ENCODE data around the gene ASTN2.

Gene ASTN2

DNA sequence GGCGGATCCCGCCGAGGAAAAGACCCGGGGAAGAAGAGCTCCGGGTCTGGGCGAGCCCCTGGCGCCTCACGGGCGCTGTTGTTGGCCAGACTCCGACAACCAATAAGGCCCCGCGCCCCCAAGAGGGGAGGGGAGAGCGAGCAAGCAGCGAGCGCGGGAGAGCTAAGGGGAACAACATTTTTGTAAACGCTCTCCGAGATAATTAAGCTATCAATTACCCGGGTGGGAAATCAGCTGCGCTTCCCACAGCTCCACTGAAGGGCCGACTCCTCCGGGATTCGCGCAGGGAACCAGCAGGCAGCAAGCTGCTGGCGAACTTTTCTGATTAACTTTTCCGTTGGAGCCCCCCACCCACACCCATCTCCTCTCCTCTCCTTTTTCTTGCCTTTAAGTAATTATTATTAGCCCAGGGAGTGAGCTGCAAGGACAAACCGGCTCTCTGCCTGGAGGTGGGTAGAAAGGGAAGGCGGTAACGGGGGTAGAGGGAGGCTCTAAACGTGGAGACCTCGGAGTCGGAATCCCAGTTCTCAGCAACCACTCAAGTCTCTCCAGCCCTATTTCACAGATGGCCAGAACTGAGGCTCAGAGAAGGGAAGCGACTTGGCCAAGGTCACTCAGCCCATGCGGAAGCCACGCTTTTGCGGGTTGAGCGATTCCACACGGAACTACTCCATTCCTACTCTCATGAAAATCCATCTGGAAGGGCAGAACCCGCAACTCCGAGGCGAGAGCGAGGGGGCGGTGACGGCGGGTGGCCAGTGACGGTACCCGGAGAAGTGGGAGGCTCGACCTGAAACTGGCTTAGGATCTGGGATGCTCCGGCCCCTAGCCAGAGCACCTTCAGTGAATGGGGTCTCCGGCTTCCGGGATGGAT is 1.3 kb downstream of the ASTN2 start:
- no peak for FAIRE-seq

DNA sequence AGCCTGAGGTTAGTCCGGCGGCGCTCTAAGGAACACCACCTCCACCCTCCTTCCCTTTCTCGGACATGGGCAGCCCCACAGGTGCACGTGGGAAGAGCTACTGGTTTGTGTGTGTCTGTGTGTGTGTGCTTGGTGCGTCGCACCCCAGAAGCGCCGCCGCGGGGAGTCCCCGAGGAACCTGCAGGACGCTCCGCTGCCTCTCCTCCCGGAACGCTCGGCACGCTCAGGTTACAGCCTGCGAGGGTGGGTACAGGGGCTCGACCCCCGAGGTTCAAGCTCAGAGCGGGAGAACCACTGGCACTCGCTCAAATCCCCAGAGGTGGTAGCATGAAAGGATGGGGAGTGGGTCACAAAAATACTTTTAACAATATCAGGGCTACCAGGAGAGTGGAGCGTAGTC is 2.0 kb downstream of the ASTN2 start:
- no peak for FAIRE-seq

DNA sequence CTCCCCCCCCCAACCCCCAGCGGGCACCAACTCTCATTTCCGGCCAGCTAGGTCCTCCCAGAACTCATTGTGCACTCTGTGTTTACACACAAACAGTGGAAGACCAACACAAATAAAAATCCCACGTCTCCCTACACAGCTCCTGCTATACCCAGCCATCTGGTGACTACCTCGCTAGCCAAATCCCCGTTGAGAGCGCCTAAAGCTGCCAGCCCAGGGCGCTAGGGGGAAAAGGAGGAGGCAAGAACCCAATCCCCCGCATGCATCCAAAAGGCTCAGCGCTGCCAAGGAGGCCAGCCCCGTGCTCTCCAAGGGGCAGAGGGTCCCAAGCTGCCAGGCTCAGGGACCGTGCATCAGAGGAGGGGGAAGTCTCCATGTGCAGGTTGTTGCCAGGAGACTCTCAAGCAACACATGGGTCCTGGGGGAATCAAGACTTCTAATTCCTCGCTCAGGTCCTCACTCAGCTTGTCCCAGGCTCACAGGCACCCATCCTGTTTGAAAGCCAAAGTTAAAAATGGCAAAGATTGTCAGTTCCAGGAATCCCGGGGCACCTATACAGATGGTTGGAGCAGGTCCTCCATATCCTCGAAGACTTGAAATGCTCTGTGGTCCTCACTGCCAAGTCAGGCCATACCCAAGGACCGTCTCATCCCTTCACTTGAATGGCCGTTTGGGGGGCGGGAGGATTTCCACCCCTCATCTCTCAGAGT is 2.7 kb downstream of the ASTN2 start:
- FAIRE-seq: no peak

DNA sequence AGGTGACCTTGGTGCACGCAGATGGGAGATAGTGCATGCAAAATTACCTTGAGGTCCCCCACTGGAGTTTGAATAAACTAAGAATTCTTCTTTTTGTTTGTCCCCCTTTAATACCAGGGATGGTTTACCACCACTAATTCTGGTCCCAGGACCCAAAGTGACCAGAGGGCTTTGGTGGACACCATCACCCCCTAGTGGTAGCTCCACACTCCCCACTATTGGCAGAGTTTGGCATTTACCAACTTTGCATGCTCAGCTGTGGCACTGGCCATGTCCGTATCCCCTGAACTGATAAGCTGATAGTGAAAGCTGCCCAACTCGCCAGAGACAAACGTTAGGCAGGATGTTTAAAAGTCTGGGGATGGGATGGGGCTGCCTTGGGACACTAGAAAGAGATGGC is 3.3 kb downstream of the ASTN2 start:
- FAIRE-seq: no peak

DNA sequence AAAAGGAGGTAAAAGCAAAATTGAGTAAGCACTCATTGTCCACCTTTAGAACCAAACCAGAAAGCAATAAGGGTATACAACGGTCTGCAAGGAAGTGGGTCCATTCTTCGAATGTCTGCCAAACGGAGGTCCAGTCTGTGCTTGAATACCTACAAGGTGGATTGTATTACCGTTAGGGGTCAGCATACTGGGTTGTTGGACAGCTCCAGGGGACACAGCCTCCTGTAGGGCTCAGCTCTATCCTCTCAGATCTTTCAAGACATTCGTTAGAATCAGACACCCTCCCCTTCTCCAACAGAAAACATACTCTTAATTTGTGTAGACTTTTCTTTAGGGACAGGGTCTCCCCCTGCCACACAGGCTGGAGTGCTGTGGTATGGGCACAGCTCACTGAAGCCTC is 5.5 kb downstream of the ASTN2 start:
- no peak for FAIRE-seq

DNA sequence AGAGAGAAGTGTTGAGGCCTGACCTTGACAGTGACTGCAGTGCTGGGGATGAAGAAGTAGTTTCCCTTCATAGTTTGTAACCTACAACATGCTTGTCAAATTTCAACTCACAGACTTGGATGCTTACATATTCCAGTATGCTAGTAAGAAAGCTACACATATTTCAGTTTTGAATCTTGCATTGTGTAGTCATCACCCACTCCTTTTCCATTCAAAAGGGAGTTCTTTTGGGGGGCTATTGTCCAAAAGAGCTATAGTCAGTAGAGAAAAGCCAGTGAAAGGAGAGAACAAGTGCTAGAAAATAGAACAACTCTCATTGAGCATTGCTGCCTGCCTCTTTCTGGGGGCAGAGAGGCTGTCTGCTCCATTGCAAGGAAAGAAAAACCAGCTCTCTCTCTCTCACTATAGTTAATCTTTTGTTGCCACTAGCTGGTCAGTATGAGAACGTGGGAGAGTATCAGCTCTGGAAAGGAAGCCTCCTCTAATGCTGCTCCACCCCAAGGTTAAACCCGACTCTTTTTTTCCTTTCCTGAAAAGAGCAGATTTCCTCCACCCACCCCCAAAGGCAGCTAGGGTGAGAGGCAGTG is 7.3 kb downstream of the ASTN2 start:
- no peak for FAIRE-seq

DNA sequence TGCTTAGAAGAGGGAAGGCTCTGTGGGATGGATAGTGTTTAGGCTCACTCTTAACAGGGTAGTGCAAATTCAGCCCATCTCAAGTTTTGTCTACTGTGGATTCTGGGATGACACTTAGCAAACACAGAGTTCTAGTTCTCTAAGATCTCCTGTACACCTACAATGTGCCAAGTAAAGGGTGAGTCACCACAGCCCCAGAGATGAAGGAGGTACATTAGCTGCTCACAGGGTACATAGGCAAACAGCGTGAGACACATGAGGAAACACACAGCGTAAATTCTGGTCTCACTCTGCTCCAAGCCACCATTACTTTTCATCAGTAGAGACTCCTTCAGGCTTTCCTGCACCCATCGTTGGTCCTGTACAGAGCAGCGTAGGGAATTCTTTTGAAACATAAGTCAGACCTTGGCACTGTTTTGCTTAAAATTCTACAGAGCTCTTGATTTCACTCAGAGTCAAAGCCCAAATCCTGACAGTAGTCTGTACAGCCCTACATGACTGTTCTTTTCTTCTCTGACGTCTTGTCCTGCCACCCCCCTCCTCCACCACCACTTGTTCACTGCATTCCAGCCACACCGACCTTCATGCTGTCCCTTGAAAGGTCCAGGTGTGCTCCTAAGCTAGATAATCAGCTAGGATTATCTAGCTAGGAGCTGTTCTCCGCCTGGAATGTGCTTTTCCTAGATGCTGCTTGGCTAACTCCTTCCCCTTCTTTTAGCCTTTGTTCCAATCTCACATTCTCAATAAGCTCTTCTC is 8.7 kb downstream of the ASTN2 start:
- no peak for FAIRE-seq

DNA sequence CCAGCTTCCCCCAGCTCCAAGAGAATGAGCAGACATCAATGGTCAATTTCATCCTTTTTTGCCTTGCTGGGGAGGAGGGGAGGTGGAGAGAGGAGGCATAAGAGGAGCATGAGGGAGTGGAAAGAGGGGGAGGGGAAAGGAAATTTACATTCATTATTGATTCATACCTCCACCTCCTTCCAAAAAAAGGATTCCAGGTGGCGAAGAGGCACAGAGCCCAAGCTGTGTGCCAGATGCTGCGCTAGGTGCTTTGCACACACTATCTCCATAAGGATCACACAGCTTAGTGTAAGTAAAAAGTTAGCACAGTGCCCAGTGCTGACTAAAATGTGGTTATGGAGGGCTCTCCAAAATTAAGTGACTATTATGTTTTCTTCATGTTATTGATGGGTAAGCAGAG is 11.0 kb downstream of the ASTN2 start:
- FAIRE-seq: no peak

DNA sequence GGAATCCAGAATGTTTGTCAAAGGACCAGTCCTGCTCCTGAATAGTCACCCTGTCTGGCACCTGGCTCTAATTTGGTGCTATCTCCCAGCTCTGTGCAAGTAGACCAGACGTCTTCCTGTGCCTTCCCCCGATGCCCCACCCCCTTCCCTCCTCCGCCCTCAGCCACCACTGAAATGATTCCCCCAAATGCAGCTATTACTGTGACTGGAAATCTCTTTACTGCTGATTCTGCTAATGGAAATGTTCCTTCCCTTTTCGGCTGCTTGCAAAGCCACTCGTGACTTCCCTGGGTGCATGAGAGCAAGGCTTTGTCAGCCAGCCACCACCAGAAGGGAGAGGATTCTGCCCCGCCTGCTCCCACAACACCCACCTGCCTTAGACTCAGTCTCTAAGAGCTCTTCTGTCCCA is 11.4 kb downstream of the ASTN2 start:
- FAIRE-seq: no peak

DNA sequence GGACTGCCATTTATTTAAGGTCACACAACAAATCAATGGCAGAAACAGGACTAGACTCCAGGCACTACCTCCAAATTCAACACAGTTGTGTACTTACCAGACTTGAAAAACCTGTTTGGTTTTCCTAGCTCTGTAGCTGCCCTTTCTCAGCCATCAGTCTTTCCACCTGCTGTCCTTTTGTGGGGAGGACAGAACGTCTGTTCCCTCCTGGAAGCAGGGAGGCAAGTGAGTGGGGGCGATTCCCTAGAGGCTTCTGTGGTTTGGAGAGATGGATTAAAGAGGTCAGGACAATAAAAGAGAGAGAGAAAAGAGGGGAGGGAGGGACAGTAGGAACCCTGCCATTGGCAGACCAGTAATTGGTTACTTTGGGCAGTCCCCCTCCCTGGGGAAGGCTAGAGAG is 14.7 kb downstream of the ASTN2 start:
- FAIRE-seq: no peak

DNA sequence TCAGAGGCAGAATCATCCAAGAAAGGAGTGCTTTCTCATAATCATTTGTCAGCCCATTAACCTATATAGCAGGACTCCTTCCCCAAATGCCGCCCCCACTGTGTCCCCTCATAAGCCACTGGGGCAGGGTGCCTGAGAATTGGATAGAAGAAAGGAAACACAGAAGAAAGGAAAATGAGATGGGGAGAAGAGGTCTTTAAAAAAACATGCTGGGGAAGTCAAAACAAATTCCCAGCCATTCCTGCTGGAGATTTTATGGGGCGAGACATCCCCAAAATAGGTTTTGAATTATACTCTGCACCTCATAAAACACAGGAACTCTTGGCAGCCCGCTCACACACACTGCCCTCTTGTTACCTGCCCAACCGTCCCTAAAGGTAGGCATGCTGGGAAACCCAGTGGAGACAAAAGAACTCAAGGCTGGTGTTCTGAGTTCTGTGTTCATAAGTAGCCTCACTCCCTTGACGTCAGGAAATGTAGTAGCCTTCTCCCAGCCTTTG is 19.7 kb downstream of the ASTN2 start:
- FAIRE-seq: no peak

DNA sequence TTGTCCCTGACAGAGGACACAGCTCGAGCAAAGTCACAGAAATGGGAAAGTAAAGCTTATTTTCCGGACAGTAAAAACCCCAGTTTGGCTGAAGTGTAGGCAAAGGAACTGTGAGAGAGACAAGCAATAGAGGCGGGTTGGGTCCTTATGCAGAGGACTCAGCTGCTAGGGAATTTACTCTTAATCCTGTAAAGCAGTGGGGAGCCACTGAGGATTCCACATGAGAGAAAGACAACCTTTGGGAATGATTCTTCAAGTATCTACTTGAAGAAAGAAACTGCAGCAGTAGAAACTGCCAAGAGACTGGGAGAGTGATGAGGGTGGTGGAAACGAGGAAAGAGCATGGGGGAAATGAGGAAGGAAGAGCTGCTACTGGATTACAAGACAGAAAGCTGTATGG is 20.2 kb downstream of the ASTN2 start:
- FAIRE-seq: no peak

DNA sequence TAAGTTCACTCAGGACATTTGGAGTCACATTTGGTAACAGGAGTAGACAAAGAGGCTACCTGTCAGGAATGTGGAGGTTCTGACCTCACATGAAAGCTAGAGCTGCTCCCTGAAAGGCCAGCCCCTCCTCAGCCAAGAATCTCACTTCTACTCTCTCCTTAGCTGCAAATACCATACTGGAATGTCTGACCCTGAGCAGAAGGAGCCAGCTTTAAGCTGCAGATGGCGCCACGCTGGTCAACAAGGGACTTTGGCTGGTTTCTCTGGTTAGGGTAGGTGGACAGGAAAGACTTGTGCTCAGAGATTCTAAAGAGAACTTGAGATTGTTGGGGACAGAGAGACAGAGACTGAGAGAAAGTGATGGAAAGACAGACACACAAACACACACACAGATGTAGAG is 21.9 kb downstream of the ASTN2 start:
- no peak for FAIRE-seq

DNA sequence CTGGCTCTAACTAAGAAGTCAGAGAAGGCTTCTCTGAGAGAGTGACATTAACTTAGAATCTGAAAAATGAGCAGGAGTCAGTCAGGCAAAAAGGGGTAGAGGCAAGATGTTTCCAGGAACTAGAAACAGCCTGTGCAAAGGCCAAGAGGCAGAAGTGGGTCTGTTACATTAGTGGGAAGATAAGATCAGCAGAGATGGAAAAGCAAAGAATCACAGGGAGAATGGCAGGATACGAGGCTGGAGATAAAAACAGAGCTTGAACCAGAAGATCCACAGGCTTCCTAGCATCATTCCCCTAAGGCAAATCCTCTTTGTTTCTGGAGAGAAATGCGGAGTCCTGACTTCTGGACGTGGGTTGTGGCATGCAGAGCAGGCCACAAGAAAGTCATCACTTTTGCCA is 27.4 kb downstream of the ASTN2 start:
- no peak for FAIRE-seq

DNA sequence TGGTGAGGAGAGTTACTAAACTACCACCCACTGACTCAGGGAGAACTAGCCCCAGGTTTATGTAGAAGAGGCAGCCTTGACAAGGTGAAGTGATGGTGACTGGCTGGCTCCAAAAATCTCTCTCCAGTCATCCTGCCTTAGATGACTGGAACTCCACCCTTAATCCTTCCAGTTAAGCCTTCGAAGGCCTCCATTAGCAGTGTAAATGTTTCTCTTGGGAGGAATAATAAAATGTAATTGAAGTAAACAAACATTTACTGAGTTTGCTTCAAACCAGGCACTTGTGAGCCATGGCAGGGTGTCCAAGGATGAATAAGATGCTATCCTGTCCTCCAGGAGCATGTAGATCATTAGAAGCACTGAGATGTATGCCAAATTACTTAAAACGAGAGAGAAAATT is 35.5 kb downstream of the ASTN2 start:
- FAIRE-seq: no peak

DNA sequence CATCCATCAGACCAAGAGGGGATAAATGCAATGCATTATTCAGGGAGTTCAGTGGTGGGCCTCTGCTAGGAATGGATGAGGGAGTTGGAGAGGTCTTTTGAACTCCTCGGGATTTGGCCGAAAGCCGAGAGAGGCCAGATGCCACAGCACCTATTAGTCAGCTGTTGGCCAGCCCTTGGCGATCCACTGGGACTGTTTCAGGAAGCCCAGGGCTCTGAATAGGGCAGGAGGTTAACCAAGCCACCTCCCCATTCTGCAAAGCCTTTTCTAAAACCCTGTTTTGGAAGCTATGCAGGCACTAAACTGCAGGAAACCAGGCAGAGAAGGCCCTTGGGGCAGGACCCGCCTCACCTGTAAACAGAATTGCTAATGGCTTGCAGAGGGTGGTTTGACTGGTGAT is 37.8 kb downstream of the ASTN2 start:
- no peak for FAIRE-seq

DNA sequence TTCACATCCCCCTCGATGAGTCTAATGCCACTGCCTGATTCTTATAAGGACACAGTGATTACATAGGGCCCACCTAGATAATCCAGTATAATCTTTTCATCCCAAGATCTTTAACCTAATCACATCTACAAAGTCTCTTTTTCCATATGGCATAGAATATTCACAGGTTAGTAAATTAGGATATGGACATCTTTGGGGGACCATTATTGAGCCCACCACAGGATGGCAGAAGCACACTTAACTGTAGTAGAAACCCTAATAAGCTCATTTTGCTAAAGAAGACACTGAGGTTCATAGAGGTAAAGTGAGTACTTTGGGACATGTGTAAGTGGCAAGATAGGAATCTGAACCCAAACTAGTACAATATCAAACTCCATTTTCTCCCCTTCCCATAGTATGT is 38.9 kb downstream of the ASTN2 start:
- no peak for FAIRE-seq

DNA sequence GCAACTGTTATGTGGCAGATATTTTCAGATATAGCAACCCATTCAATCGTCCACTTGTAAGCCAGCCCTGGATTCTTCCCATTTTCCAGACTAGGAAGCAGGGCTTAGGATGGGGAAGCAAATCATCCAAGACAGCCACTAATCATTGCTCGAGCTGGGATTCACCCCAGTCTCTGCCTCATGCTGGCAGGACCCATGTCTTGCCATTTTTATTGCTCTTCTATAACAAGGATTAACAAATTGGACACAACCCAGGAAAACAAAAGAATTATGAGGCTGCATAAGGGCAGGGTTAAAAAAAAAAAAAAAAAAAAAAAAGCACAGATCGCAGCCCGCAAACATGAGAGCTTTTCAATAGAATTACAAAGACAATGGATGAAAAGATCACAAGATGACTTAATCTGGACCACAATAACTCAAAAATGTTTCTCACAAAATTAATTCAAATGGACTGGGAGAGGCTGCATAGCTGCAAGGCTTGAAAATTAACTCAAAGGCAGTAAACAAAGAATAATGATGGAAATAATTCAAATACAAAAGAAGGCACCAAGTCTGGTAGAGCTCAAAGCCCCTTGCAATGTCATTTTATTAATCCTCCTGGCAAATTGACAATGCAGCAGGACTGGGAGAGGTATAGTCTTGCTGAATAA is 40.7 kb downstream of the ASTN2 start:
- no peak for FAIRE-seq

DNA sequence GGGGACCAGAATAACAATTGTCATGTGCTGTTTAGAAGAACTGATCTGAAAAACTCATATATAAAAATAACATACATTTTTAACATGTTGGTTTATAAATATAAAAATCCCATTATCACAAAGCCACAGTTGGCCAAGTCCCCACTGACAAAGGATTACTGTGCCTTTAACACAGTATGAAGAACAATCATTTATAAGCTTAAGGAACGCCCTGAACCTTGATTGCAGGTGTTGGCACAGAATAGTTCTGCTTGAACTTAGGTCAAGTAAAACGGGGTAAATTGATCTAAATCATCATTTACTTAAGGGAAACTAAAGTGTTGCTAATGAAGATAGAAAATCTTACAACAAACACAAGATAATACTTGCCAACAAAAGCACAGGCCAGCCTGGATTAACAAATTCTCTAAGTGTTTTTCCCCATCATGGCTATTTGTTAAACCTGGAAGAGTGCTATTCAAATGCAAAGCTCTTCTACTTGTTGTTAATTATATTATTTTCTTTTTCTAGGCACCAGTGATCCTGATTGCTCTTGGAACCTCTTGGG is 46.1 kb downstream of the ASTN2 start:
- no peak for FAIRE-seq

DNA sequence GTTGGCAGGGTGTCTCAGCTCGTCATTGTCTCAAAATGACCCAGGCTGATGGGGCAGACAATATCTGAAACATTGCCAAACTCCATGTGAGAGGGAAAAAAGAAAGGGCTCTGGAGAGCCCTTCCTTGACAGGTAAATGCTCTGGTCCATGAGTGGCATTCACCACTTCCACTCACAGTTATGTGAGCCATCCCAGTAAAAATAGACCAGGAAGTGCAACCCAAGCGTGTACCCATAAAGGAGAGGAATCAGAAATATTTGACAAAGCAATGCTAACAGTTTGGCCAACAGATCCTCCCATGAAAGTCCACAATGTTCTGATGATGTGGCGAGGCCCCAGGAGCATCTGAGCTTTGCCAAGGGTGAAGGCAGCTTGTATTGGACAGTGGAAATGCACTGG is 49.4 kb downstream of the ASTN2 start:
- FAIRE-seq: no peak

DNA sequence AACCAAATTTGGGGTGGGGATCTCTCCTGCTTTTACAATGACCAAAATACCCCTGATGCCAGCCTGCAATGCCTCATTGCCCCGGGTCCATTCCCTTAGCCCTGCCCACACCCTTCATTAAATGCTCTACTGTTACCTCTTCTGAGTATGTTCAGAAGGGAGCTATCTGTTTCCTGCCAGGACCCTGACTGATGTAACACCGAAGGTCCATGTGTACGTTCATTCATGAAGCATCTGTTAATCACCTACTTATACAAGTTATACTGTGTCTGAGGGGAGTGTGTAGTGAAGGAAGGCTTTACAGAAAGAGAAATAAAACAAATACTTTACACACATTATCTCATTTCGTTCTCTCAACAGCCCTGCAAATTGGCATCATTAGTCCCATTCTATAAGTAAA is 51.9 kb downstream of the ASTN2 start:
- FAIRE-seq: no peak

DNA sequence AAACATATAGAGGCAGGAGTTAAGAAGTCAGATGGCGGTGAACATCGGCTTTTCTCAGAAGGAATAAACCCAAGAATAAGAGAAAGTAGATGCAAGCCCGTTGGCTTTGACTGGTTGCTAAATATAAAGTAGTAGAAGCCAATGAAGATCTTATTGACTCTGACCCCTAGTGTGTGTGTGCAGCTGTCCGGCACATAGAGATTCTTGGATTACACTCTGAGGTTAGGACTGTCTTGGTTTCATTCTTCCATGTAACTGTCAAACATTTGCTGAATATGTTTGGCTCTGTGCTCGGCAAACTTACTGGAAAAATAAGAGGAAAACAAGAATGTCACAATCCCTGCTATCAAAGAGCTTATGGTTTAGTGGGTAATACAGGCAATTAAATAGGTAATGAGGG is 54.9 kb downstream of the ASTN2 start:
- FAIRE-seq: no peak
